Right renal pelvis (tissue), 4 donors: Measurements from ENCODE around the gene ZNF350. TPM values are rescaled to one million over a fixed set of nuclear protein-coding genes. Genes with fewer than 3 reads are reported as not detected.
"Not testable (repeated sequence)": the region's sequence is repeated elsewhere in the genome, so short reads cannot be mapped to it uniquely, and the experiment has no call there.

Source experiments
- DNase-seq, 4 donors: peaks; one replicate each; pipeline ENCODE4 v3.0.0-alpha.2; 2013; ENCODE audit warnings: low read depth in 4 of 4, low spot score in 3 of 4, missing footprints in 1 of 4
- polyA plus RNA-seq, 4 donors: library from polyadenylated mRNA; unstranded; fragments of 120-200 nt; gene quantifications; one replicate each; pipeline ENCODE4 v1.2.1, GENCODE V29; 2013; ENCODE audit not compliant: insufficient read length in 4 of 4

The ZNF350 gene
- polyA plus RNA-seq, 4 donors, result 16.2 to 18.6 (median 17.2) TPM

- no peak for DNase-seq
These were observed 9.8 kb downstream of the ZNF350 start for GRCh38 chr19:51976852-51977251.

GRCh38 chr19:51975787-51976186 is 10.9 kb downstream of the ZNF350 start:
- DNase-seq, result not testable (repeated sequence)

- DNase-seq, result no peak
These were observed 15.0 kb downstream of the ZNF350 start for GRCh38 chr19:51971624-51972023.

- DNase-seq, result no peak
These were observed 15.9 kb downstream of the ZNF350 start for GRCh38 chr19:51970718-51971117.

GRCh38 chr19:51965583-51965982 is 21.1 kb downstream of the ZNF350 start:
- DNase-seq, result no peak

- not testable (repeated sequence) for DNase-seq
These were observed 25.9 kb downstream of the ZNF350 start for GRCh38 chr19:51960621-51961233.

GRCh38 chr19:51959791-51960190 is 26.8 kb downstream of the ZNF350 start:
- DNase-seq, result no peak

GRCh38 chr19:51957846-51958245 is 28.8 kb downstream of the ZNF350 start:
- not testable (repeated sequence) for DNase-seq

GRCh38 chr19:51948975-51949374 is 37.7 kb downstream of the ZNF350 start:
- peak; percentile 48 to 69 (median 50) for DNase-seq

GRCh38 chr19:51946602-51947001 is 40.0 kb downstream of the ZNF350 start:
- DNase-seq, result no peak

- DNase-seq, result no peak
These were observed 41.7 kb downstream of the ZNF350 start for GRCh38 chr19:51944798-51945552.

- DNase-seq, result no peak
These were observed 47.7 kb downstream of the ZNF350 start for GRCh38 chr19:51938936-51939335.

DNA sequence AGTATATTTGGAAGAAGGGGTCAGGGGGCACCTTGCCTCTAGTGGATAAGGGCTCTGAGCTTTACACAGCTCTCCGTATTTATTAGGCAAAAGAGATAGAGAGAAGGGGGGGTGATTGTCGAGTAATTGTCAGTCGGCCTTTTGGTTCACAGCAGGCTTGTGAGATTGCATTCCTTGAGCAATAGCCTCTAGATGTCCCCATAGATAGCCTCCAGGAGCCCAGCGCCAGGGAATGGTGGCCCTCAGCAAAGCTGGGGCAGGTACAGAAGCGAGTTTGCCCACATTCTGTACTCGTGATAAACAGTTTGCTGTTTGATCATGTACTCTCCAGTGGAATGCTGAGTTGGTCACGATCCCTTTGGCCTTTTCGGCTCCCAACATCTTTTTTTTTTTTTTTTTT is 54.7 kb downstream of the ZNF350 start:
- DNase-seq, result no peak

DNA sequence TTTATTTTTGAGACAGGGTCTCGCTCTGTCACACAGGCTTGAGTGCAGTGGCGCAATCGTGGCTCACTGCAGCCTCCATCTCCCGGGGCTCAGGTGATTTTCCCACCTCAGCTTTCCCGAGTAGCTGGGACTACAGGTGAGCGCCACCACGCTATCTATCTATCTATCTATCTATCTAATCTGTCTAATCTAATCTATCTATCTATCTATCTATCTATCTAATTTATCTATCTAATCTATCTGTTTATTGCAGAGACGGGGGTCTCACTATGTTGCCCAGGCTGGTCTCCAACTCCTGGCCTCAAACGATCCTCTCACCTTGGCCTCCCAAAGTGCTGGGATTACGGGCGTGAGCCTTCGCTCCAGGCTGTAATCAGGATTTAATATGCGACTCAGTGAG is 58.8 kb downstream of the ZNF350 start:
- DNase-seq, result no peak

- DNase-seq, result peak; percentile 91 to 97 (median 92)
These were observed 59.6 kb downstream of the ZNF350 start, which contains the start of gene ZNF613 for GRCh38 chr19:51926784-51927741. Gene ZNF613 (plus strand): TSS chr19:51927472. CDS start chr19:51936221, 8,749 bp downstream.

DNA sequence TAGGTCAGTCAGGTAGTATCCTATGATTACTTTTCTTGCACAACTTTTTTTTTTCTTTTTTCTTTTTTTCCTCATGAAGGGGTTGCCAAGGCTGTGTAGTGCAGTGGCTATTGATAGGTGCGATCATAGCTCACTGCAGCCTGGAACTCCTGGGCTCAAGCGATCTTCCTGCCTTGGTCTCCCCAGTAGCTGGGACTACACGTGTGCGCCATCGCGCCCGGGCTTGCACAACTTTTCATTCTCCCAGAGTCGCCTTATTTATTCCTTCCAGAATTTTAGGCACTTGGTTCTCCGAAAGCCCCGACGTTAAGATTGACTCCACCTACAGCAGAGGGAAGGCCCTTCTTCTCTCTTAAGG is 60.2 kb downstream of the ZNF350 start:
- no peak for DNase-seq

DNA sequence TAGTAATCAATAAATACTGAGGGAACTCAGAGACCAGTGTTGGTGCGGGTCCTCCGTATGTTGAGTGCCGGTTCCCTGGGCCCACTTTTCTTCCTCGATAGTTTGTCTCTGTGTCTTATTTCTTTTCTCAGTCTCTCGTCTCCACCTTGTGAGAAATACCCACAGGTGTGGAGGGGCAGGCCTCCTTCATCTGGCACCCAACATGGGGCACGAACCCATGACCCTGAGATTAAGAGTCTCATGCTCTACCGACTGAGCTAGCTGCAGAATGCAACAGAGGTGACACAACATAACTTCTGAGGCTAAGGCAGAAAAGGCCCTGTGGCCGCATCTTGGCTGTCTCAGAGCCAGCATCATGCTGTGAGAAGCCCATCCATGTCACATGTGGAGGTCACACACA is 64.7 kb downstream of the ZNF350 start:
- DNase-seq, result no peak

DNA sequence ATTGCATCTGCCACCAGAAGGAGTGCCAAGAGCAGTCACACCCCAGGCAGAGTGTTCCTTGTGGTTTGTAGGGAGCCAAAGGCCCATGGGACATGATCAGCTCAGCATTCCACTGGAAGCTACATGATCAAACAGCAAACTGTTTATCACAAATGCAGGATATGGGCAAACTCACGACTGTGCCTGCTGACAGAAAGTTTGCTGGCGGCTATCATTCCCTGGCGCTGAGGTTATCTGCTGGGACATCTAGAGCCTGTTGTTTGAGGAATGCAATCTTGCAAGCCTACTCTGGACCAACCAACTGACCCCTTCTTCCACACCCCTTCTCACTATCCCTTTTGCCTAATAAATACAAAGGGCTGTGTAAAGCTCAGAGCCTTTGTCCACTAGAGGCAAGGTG is 67.0 kb downstream of the ZNF350 start:
- DNase-seq, result no peak

DNA sequence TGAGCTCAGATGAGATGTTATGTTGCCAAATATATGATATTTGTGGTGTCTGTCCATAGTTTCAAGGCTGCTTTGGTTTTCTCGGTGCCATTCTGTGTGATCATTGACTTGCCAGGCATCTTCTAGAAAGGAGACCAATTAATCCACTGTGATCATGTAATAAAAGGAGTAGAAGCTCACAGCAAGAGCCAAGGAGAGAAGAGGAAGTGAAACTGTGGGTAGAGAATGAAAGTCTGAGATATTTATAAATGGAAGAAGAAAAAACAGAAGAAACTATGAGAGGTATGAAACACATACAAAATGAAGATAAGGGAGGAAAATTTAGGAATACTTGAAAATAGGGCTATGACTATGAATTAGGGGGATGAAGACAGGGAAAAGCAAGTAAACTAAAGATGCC is 70.5 kb downstream of the ZNF350 start:
- no peak for DNase-seq

DNA sequence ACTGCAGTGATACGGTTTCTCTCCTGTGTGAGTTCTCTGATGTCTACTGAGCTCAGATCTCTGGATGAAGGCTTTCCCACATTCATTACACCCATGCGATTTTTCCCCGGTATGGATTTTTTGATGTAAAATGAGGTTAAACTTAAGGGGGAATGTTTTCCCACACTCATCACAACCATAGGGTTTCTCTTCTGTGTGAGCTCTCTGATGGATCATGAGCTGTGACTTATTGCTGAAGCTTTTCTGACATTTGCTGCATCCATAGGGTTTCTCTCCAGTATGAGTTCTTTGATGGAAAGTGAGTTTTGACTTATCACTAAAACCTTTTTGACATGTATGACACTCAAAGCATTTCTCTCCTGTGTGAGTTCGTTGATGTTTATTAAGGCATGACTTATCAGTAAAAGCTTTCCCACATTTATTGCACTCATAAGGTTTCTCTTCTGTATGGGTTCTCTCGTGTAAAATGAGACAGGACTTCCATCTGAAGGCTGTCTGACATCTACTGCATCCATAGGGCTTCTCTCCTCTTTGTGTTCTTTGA is 71.2 kb downstream of the ZNF350 start:
- no peak for DNase-seq
